Stimulated activated CD4-positive, alpha-beta T cell treated with anti-CD3 and anti-CD28 coated beads, TNF-alpha, amount 100 ng/mL, for 48 hours (primary cell): ENCODE data around the gene TECR.
"Not testable (repeated sequence)": the region's sequence is repeated elsewhere in the genome, so short reads cannot be mapped to it uniquely, and the experiment has no call there.

ENCODE experiments used
- DNase-seq, 3 donors: peaks; one replicate each; pipeline ENCODE4 v3.0.0-alpha.2; 2020; ENCODE audit warnings: low read depth in 3 of 3

TECR gene

DNA sequence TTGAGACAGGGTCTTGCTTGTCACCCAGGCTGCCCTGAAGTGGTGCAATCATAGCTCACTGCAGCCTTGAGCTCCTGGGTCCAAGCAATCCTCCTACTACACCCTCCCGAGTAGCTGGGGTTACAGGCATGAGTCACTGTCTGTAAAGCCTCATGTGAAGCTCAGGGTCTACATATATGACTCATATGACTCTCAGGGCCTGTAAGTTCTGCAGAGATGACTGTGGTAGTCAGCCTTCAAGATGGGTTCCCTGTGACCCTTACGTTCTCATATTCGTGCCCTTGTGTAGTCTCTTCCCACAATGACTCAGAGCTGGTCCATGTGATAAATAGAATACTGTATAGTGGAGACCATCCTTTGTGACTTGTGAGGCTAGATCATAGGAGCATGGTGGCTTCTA lies 55.8 kb downstream of the TECR start:
- peak; percentile 27 to 56 (median 27) for DNase-seq

DNA sequence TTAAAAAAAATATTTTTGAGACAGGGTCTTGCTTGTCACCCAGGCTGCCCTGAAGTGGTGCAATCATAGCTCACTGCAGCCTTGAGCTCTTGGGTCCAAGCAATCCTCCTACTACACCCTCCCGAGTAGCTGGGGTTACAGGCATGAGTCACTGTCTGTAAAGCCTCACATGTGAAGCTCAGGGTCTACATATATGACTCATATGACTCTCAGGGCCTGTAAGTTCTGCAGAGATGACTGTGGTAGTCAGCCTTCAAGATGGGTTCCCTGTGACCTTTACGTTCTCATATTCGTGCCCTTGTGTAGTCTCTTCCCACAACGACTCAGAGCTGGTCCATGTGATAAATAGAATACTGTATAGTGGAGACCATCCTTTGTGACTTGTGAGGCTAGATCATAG lies 60.0 kb downstream of the TECR start:
- peak in 1 of 3 donors; percentile 25 for DNase-seq

GRCh38 chr19:14595558-14595957 lies 66.2 kb downstream of the TECR start:
- DNase-seq: no peak

DNA sequence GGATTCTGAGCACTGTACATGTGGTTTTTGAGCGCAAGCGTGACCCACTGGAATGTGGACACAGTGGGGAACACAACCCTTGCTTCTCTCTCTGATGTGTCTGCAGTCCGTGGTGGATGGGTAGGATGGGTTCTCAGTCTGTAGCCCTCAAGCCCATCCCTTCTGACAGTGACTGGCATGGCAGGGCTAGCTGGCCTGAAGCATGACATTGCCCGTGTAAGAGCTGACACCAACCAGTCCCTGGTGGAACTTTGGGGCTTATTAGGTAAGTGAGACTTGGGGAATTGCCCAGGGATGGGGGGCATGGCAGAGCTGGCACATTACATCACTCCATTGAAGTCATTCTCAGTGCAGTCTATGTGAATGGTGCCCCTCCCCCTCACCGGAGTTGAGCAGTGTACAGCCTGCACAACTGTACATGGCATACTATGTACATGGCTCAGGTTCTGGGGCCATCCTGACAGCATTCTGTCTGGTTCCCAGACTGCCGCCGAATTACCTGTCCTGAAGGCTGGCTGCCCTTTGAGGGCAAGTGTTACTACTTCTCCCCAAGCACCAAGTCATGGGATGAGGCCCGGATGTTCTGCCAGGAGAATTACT lies 70.3 kb downstream of the TECR start:
- DNase-seq: no peak

- DNase-seq: no peak
Observed at GRCh38 chr19:14603990-14604387, 74.6 kb downstream of the TECR start.

- DNase-seq: no peak
Observed at GRCh38 chr19:14606627-14607026, 77.2 kb downstream of the TECR start.

DNA sequence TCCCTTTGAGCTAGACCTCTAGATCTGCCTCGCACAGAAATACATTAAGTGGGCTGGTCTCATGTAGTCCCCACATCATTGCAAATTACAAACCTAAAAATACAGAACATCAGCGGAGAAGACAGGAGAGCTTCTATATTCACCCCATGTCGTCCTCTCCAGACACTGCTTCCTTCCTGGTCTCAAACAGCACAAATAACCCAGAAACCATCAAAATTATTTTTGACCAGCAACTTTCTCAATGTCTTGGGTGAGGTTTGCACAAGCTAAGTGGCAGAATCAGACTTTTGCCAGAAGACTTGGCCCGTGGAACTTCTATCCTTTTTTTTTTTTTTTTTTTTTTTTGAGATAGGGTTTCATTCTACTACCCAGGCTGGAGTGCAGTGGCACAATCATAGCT lies 81.7 kb downstream of the TECR start:
- no peak for DNase-seq

DNA sequence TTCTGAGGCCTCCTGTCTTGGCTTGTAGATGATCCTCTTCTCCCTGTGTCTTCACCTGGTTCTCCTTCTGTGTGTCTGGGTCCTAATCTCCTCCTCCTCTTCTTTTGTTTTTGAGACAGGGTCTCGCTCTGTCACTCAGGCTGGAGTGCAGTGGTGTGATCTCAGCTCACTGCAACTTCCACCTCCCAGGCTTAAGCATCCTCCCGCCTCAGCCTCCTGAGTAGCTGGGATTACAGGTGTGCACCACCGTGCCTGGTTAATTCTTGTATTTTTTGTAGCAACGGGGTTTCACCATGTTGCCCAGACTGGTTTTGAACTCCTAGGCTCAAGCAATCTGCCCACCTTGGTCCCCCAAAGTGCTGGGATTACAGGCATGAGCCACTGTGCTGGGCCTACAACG lies 82.8 kb downstream of the TECR start:
- DNase-seq: not testable (repeated sequence)

GRCh38 chr19:14612657-14613056 lies 83.3 kb downstream of the TECR start:
- no peak for DNase-seq

- not testable (repeated sequence) for DNase-seq
Observed at GRCh38 chr19:14613399-14614098, 84.2 kb downstream of the TECR start.

GRCh38 chr19:14614099-14614412 lies 84.7 kb downstream of the TECR start:
- no peak for DNase-seq
